Stimulated activated CD8-positive, alpha-beta memory T cell treated with anti-CD3 and anti-CD28 coated beads, Interleukin-12 subunit alpha, Interleukin-12 subunit beta, amount 100 ng/mL, for 4 hours (primary cell): ENCODE data around the gene XRN1.

Experiments
- DNase-seq: peaks from one replicate; pipeline ENCODE4 v3.0.0-alpha.2; 2020; ENCODE audit warnings: low read depth

Gene XRN1

GRCh38 chr3:142268426-142268825, 179.4 kb downstream of the XRN1 start:
- no peak for DNase-seq

- DNase-seq: no peak
Observed at GRCh38 chr3:142267269-142267668, 180.6 kb downstream of the XRN1 start.

GRCh38 chr3:142263112-142263511, 184.7 kb downstream of the XRN1 start:
- DNase-seq: no peak

GRCh38 chr3:142259359-142259758, 188.5 kb downstream of the XRN1 start:
- no peak for DNase-seq

GRCh38 chr3:142256712-142257333, 191.0 kb downstream of the XRN1 start:
- DNase-seq: no peak
